Esophagus (tissue), 2 donors: ENCODE data around the gene ETV6. TPM values are rescaled to one million over a fixed set of nuclear protein-coding genes. Genes with fewer than 3 reads are reported as not detected.
A peak's percentile ranks its signal among the peaks of the same experiment; 100 is the strongest.

Experiments
- H3K27ac ChIP-seq, 2 donors: one replicate each; pipeline ENCODE4 v1.5.1; 2013; ENCODE audit warnings: low read depth in 2 of 2, mild to moderate bottlenecking in 2 of 2, inconsistent platforms in 1 of 2, low read length in 1 of 2, moderate library complexity in 1 of 2
- H3K27me3 ChIP-seq, 2 donors: one replicate each; pipeline ENCODE4 v1.6.1; 2013; ENCODE audit warnings: low read length in 2 of 2, control low read depth in 1 of 2, mild to moderate bottlenecking in 1 of 2; ENCODE audit not compliant: insufficient read depth in 2 of 2, control insufficient read depth in 1 of 2
- H3K36me3 ChIP-seq, 2 donors: one replicate each; pipeline ENCODE4 v1.6.1; 2013; ENCODE audit warnings: low read length in 1 of 2; ENCODE audit not compliant: control insufficient read depth in 2 of 2, insufficient read depth in 2 of 2
- H3K4me1 ChIP-seq, 2 donors: one replicate each; pipeline ENCODE4 v1.6.1; 2013; ENCODE audit warnings: low read length in 1 of 2; ENCODE audit not compliant: control insufficient read depth in 2 of 2, insufficient read depth in 2 of 2
- H3K4me3 ChIP-seq, 2 donors: one replicate each; pipeline ENCODE4 v1.5.1; 2013; ENCODE audit warnings: low read length in 2 of 2, mild to moderate bottlenecking in 2 of 2, low read depth in 1 of 2, moderate library complexity in 1 of 2
- H3K9me3 ChIP-seq, 2 donors: one replicate each; pipeline ENCODE4 v1.6.1; 2013; ENCODE audit warnings: mild to moderate bottlenecking in 2 of 2, low read depth in 1 of 2, low read length in 1 of 2, moderate library complexity in 1 of 2; ENCODE audit not compliant: control insufficient read depth in 2 of 2, insufficient read depth in 1 of 2
- WGBS, 2 donors: extraction: QIAGEN DNeasy Blood & Tissue Kit; methylation state at CpG; one replicate each; pipeline ENCODE4 v1.1.7; 2013; 5-methylcytosine and 5-hydroxymethylcytosine counted together
- polyA plus RNA-seq, 2 donors: library from polyadenylated mRNA; stranded (reverse); fragments of 200-250 nt; gene quantifications; one replicate each; pipeline ENCODE4 v1.2.3, GENCODE V29; 2013
- donor health status: healthy with polysubstance abuse.
- donor health status: Bipolar disorder and iron deficiency.

Gene ETV6
- polyA plus RNA-seq, 2 donors: 5.4 to 5.6 TPM

DNA sequence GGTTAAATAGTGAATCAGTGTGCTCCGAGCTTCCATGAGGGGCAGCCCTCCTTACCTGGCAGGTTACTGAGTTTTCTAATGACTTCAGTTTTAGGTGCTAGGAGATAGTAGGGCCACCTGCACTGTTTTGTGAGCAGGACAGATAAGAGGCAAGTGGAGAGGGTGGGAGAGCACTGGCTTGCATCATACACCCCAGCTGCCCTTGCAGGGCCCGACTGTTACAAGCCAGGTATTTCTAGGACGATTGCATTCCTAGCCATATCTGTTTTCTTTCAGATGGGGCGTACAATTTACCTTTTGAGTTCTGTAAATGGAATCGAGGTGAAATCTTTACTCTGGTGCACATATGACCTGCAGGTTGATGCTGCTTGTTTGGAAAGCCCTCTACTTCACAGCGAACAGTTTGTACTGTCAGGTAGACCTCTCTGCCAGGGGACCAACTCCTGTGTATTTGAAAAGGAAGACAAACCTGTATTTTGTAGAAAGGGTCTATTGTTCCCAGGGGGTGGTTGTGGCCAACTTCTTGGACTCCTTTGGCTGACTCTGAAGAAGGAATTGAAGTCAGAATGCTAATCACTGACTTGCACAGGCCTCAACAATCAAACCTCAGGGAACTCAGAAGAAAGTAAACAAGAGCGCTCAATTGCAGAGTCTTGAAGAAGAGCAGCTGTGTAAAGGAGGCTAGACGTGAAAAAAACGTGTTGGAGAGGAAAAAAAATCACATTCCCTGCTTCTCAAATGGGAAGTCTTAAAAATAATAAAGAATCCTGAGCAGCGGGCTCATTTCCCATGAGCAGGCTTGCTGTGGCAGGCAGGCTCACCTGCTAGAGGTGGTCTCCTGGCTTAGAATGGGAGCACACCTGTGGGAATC lies 57.3 kb downstream of the ETV6 start:
- Histone ChIP-seq H3K36me3 (peaks cover 0 to 2% of the 10 kb centered on the region in 2 donors), H3K4me3 (no peak overlapping the region), H3K27ac (peak overlapping the region; percentile 33 to 57), H3K4me1 (peaks cover 4 to 10% of the 10 kb centered on the region in 2 donors), H3K27me3 (no peaks in the 10 kb centered on the region), H3K9me3 (no peaks in the 10 kb centered on the region)
- 42 to 48% methylated on average over 10 of the region's 10 CpGs for WGBS, 2 donors

DNA sequence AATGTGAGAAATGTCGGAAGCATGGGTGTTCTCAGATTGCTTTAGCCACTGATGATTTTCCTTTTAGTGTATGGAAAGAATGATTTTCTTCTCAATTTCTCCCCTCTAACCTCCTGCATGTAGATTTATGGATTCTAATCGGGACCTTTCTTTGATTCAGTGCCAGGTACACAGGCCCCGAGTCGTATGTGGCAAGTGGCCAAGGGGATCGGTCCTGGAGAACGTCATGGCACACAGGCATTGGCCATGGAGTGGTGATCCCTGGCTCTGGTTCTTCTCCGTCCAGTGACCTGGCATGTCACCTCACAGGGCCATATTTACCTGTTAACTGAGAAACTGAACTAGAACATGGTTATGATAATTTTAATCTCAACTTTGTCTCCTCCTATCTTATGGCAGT lies 58.1 kb downstream of the ETV6 start:
- no peak overlapping the region for H3K4me3 ChIP-seq
- H3K9me3 ChIP-seq: no peaks in the 10 kb centered on the region
- peaks cover 0 to 2% of the 10 kb centered on the region in 2 donors for H3K36me3 ChIP-seq
- peaks cover 3 to 10% of the 10 kb centered on the region in 2 donors for H3K4me1 ChIP-seq
- no peaks in the 10 kb centered on the region for H3K27me3 ChIP-seq
- 24 to 32% methylated on average over 7 of the region's 7 CpGs for WGBS, 2 donors
- H3K27ac ChIP-seq: peak overlapping the region; percentile 24 to 33

DNA sequence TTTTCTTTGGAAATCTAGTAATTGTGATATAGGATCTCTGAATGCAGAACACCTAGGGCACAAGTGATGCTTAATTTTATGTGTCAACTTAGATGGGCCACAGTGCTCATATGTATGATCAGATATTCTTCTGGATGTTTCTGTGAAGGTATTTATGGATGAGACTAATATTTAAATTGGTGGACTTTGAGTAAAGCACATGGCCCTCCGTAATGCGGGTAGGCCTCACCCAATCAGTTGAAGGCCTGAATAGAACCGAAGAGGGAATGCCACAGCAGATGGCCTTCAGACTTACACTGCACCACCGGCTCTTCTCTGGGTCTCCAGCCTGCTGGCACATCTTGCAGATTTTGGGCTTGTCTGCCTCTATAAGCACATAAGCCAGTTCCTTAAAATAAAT lies 60.0 kb downstream of the ETV6 start:
- H3K9me3 ChIP-seq: no peaks in the 10 kb centered on the region
- WGBS, 2 donors: 92 to 95% methylated on average over 4 of the region's 4 CpGs
- H3K4me1 ChIP-seq: peaks cover 3 to 10% of the 10 kb centered on the region in 2 donors
- H3K36me3 ChIP-seq: peaks cover 2% of the 10 kb centered on the region in 2 donors
- no peak overlapping the region for H3K27ac ChIP-seq
- no peak overlapping the region for H3K4me3 ChIP-seq
- H3K27me3 ChIP-seq: no peaks in the 10 kb centered on the region

DNA sequence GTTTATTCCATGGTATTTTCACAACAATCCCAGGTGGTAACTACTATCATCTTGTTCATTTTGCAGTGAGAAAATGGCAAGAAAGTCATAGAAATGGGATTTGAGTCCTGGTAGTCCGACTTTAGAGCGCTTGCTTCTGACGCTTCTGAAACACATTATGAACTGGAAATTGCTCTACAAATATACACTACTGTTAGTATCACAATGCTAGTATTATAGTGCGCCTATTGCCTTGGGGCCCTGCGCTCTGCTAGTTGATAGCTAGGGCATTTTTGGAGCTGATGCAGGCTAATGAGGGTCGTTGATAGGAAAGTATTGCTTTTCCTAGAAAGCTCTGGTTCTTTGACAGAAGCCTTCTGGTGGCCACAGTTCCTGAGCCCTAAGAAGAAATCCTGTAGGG lies 61.0 kb downstream of the ETV6 start:
- no peaks in the 10 kb centered on the region for H3K9me3 ChIP-seq
- no peaks in the 10 kb centered on the region for H3K27me3 ChIP-seq
- no peak overlapping the region for H3K4me3 ChIP-seq
- WGBS, 2 donors: 94% methylated on average over 6 of the region's 6 CpGs
- H3K27ac ChIP-seq: no peak overlapping the region
- peaks cover 3 to 10% of the 10 kb centered on the region in 2 donors for H3K4me1 ChIP-seq
- H3K36me3 ChIP-seq: peaks cover 2% of the 10 kb centered on the region in 2 donors

DNA sequence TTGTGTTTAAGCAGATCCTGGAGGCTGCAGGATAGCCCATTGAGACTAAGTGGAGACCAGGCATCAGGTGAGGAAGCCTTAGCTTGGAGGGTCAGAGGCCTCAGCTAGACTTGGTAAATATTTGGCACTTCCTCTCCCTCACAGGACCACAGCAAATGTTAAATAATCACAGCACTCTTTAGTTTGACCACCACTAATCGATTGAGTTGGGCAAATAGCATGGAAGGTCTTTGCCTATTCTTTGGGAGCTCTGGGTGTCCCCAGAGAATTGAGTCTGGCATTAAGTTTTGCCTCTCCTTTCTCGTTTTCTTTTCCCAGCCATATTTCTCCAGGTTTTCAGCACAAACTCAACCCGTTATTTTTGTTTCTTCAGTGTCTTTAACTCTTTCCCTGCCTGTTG lies 61.4 kb downstream of the ETV6 start:
- no peak overlapping the region for H3K27ac ChIP-seq
- H3K36me3 ChIP-seq: peaks cover 2% of the 10 kb centered on the region in 2 donors
- no peaks in the 10 kb centered on the region for H3K27me3 ChIP-seq
- WGBS, 2 donors: 60 to 62% methylated on average over 3 of the region's 3 CpGs
- peaks cover 3 to 10% of the 10 kb centered on the region in 2 donors for H3K4me1 ChIP-seq
- H3K9me3 ChIP-seq: no peaks in the 10 kb centered on the region
- no peak overlapping the region for H3K4me3 ChIP-seq

DNA sequence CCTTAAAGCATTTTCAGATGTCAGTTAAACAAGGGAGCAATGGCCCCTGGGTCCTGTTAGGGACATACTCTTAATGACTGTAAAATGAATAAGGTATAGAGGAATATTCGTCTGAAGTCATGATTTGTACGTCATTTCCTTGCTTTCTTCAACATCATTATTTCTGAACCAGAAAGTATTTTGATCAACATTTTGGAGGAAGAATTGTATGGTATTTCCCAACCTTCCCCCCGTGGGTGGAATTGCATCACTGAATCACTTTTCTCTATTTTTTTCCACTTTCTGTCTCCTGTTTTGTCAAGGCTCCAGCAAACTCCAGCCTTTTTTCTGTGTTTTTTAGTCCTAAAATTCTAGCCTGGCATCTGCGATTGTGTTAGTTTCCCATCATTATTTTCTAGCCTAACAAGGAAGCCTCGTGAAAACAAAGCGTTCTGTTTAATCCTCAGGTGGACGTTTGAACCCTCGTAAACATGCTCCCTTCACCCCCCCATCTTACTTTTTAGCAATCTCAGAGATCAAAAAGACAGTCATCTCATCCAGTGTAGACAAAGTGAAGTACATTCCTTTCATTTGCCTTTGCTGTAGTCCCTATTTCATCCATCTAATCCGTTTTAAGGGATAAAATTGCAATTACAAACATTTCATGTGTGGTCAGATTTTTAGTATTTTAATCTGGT lies 62.3 kb downstream of the ETV6 start:
- WGBS, 2 donors: 77 to 78% methylated on average over 9 of the region's 9 CpGs
- Histone ChIP-seq H3K27ac (no peak overlapping the region), H3K4me3 (no peak overlapping the region), H3K27me3 (no peaks in the 10 kb centered on the region), H3K9me3 (no peaks in the 10 kb centered on the region), H3K36me3 (peaks cover 2% of the 10 kb centered on the region in 2 donors), H3K4me1 (peaks cover 3 to 6% of the 10 kb centered on the region in 2 donors)

DNA sequence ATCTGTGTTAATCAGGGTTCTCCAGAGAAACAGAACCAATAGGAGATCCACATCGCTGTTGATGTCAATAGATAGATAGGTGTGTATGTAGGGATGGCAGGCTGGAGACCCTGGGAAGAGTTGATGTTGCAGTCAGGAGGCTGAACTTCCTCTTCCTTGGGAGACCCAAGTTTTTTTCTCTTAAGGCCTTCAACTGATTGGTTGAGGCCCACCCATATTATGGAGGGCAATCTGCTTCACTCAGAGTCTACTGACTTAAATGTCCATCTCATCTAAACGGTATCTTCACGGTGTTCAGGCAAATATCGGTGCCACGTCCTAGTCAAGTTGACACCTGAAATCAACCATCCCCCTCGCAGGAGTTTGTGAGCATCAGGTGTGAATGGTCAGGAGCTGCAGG lies 63.0 kb downstream of the ETV6 start:
- Histone ChIP-seq H3K36me3 (peaks cover 2% of the 10 kb centered on the region in 2 donors), H3K27me3 (no peaks in the 10 kb centered on the region), H3K4me1 (peaks cover 0 to 9% of the 10 kb centered on the region in 2 donors), H3K9me3 (no peaks in the 10 kb centered on the region), H3K4me3 (no peak overlapping the region), H3K27ac (no peak overlapping the region)
- 97 to 98% methylated on average over 6 of the region's 6 CpGs for WGBS, 2 donors

DNA sequence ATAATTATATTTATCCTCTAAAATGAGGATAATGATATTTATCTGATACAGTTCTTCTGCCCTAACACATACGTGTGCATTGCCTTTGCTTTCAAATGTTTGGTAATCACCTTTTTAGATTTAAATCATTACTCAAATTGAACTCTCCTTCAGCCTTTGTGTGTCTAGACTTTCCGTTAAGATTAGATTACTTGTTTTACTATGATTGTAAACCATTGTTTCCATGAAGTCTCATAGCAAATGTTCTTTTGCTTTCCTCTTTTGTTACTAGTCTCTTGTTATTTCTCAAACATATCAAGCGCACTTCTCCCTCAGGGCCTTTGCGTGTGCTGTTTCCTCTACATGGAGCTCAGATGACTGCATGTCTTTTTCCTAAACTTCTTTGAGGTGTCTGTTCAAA lies 63.7 kb downstream of the ETV6 start:
- no peaks in the 10 kb centered on the region for H3K9me3 ChIP-seq
- H3K4me3 ChIP-seq: no peak overlapping the region
- peaks cover 2% of the 10 kb centered on the region in 2 donors for H3K36me3 ChIP-seq
- H3K27me3 ChIP-seq: no peaks in the 10 kb centered on the region
- WGBS, 2 donors: 81 to 91% methylated on average over 4 of the region's 4 CpGs
- H3K27ac ChIP-seq: no peak overlapping the region
- peaks cover 0 to 9% of the 10 kb centered on the region in 2 donors for H3K4me1 ChIP-seq

DNA sequence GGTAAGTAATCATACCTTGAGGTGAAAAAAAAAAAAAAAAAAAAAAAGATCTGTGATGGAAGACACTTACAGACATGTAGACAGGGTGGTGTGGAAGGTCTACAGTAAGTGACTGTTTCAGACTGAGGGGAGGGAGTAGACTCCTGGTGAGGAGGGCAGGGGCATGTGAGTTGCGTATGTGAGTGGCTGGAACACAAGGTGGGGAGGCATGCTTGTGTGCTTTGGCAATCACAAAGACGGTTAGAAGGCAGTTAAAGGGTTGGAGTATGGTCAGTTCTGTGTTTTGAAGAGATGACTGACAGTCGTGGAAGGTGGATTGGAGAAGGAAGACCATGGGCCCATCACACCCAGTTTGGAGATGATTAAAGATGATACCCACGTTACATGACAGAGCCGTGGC lies 65.2 kb downstream of the ETV6 start:
- H3K9me3 ChIP-seq: no peaks in the 10 kb centered on the region
- H3K4me3 ChIP-seq: no peak overlapping the region
- H3K36me3 ChIP-seq: peaks cover 0 to 2% of the 10 kb centered on the region in 2 donors
- H3K27ac ChIP-seq: no peak overlapping the region
- H3K4me1 ChIP-seq: peaks cover 3 to 14% of the 10 kb centered on the region in 2 donors
- H3K27me3 ChIP-seq: no peaks in the 10 kb centered on the region
- 91 to 98% methylated on average over 5 of the region's 5 CpGs for WGBS, 2 donors
